Measurements from ENCODE around the gene PTMA.
A peak's percentile ranks its signal among the peaks of the same experiment; 100 is the strongest.

- TF ChIP-seq MAX (IDR thresholded peaks at IDR 0.05) (no peak), POLR2AphosphoS5 (IDR thresholded peaks at IDR 0.05; ENCODE audit: low read depth, low read length) (no peak), TCF7L2 (IDR thresholded peaks at IDR 0.05; ENCODE audit: borderline replicate concordance, extremely low read depth, insufficient read depth, insufficient read length) (no peak), CTCF (IDR thresholded peaks at IDR 0.05 in 2 of 3, conservative IDR thresholded peaks at IDR 0.05 in 1 of 3; ENCODE audit: borderline replicate concordance in 1 of 3, insufficient read depth in 1 of 3, low read depth in 2 of 3, low read length in 2 of 3) (0 out of 6 replicates have a peak, but pooled peaks of 1 of the 3 experiments have one; percentile 0), EZH2phosphoT487 (IDR thresholded peaks at IDR 0.05; ENCODE audit: borderline replicate concordance) (no peak), ZNF274 (IDR thresholded peaks at IDR 0.05; ENCODE audit: low read depth, low read length) (no peak)
Measured at GRCh38 chr2:231715499-231715837, 7.1 kb downstream of the PTMA start.
